Sigmoid colon (tissue), 4 donors: ENCODE data around the gene SYS1.

ENCODE experiments used
- EP300 ChIP-seq, 4 donors: sonication (generic); formaldehyde crosslinking; IDR thresholded peaks; one replicate each; pipeline ENCODE4 v1.6.1; 2017; ENCODE audit warnings: antibody characterized with exemption in 4 of 4
- TF ChIP-seq, protein P1 (sequence below), 4 experiments: fragments of 450-650 bp in 3 of 4; fragments of 200-600 bp in 1 of 4; IDR thresholded peaks; one replicate each; pipeline ENCODE4 v1.5.1; 2016 to 2019; ENCODE audit warnings: antibody characterized with exemption in 4 of 4, mild to moderate bottlenecking in 3 of 4, moderate library complexity in 2 of 4

- TF ChIP-seq, protein P1, sequence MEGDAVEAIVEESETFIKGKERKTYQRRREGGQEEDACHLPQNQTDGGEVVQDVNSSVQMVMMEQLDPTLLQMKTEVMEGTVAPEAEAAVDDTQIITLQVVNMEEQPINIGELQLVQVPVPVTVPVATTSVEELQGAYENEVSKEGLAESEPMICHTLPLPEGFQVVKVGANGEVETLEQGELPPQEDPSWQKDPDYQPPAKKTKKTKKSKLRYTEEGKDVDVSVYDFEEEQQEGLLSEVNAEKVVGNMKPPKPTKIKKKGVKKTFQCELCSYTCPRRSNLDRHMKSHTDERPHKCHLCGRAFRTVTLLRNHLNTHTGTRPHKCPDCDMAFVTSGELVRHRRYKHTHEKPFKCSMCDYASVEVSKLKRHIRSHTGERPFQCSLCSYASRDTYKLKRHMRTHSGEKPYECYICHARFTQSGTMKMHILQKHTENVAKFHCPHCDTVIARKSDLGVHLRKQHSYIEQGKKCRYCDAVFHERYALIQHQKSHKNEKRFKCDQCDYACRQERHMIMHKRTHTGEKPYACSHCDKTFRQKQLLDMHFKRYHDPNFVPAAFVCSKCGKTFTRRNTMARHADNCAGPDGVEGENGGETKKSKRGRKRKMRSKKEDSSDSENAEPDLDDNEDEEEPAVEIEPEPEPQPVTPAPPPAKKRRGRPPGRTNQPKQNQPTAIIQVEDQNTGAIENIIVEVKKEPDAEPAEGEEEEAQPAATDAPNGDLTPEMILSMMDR (IDR thresholded peaks at IDR 0.05): no peak
- TF ChIP-seq EP300 (IDR thresholded peaks at IDR 0.05): no peak
Observed at GRCh38 chr20:45390931-45391330, 28.0 kb downstream of the SYS1 start.
